Mucosa of descending colon (tissue), 3 donors: ENCODE measurements around the gene ZFP1. TPM values are rescaled to one million over a fixed set of nuclear protein-coding genes. Genes with fewer than 3 reads are reported as not detected.
"Not testable (repeated sequence)": the region's sequence is repeated elsewhere in the genome, so short reads cannot be mapped to it uniquely, and the experiment has no call there.

Experiments used
- ATAC-seq: fragments of 200-7000 bp; cut with Tn5 transposase; one replicate; pipeline ENCODE4 v1.9.1; 2020; ENCODE audit warnings: mild to moderate bottlenecking, moderate library complexity
- DNase-seq, 3 donors: peaks; one replicate each; pipeline ENCODE4 v3.0.0-alpha.2; 2020
- H3K36me3 ChIP-seq: fragments of 200-600 bp; one replicate; pipeline ENCODE4 v1.8.0; 2021; ENCODE audit warnings: low read depth, mild to moderate bottlenecking
- H3K4me1 ChIP-seq: fragments of 200-600 bp; one replicate; pipeline ENCODE4 v1.8.0; 2021; ENCODE audit warnings: low read depth, mild to moderate bottlenecking
- H3K4me3 ChIP-seq: fragments of 200-600 bp; one replicate; pipeline ENCODE4 v1.8.0; 2021; ENCODE audit warnings: mild to moderate bottlenecking
- H3K9me3 ChIP-seq: fragments of 200-600 bp; one replicate; pipeline ENCODE4 v1.8.0; 2021; ENCODE audit warnings: mild to moderate bottlenecking
- CTCF ChIP-seq: fragments of 200-600 bp; IDR thresholded peaks from one replicate; pipeline ENCODE4 v1.8.0; 2022; ENCODE audit warnings: antibody characterized with exemption, mild to moderate bottlenecking
- intact Hi-C, 2 donors: fragments of 100-400 bp; cut with DNase I in 1 of 2; cut with micrococcal nuclease in 1 of 2; formaldehyde crosslinking; loops; one replicate each; pipeline versions ENCODE4 v1.11.0 to v1.11.1; 2022; cut with DNase I, micrococcal nuclease
- total RNA-seq, 3 donors: library from RNA; stranded (reverse); fragmentation: NEBNext Ultra II Directional in 2 of 3; extraction: Animal tissue kit (Norgen Biotek cat#: 25700) in 2 of 3; gene quantifications; one replicate each; pipeline versions ENCODE4 v1.2.1 to v1.2.4, GENCODE V29; 2021 to 2023
- donor health status: DM: no; HTN: no; CAD: no; lungs with moderate emphysema.
- donor health status: DM: no; HTN: no; CAD: no.
- donor health status: DM: no; HTN: yes; CAD: no.

Gene ZFP1
- total RNA-seq, 3 donors from 2014 or later: 5.6 to 17.0 (median 6.9) TPM

DNA sequence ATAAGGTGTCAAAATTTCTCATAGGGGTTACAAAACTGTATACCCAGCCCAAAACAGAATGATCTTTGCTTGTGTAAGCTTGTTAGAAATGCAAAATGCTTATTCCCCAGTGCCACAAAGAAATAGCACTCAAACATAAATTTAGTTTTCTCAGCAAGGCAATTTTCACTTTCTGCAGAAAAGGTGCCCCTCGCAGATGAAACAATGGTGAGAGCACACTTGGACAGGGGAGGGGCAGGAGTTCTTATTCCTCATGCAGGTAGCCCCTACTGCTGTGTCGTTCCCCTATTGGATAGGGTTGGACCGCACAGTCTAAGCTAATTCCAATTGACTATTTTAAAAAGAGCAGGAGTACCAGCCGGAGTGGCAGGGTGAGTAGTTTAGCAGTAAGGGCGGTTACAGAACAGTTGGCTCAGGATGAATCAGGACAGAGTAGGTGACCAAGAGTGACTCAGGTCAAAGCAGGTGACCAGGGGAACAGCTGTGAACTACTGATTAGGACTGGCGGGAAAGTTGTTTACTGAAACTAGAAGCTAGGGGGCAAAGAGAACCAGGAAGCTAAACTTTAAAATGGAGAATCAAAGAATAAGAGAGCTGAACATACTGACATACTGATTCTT, 26.3 kb upstream of the ZFP1 start:
- peaks cover 15% of the 10 kb centered on the region for H3K9me3 ChIP-seq
- no peak for DNase-seq
- intact Hi-C loops: no loop called here
- no peak for TF ChIP-seq CTCF
- H3K36me3 ChIP-seq: no peaks in the 10 kb centered on the region
- no peak for ATAC-seq
- peaks cover 8% of the 10 kb centered on the region for H3K4me1 ChIP-seq
- H3K4me3 ChIP-seq: no peak overlapping the region

- Histone ChIP-seq H3K4me3 (no peak overlapping the region), H3K36me3 (no peaks in the 10 kb centered on the region), H3K9me3 (peaks cover 17% of the 10 kb centered on the region), H3K4me1 (peaks cover 8% of the 10 kb centered on the region)
- ATAC-seq (no peak), DNase-seq (no peak)
- intact Hi-C loops: no loop called here
- TF ChIP-seq CTCF: no peak
Observed at GRCh38 chr16:75122609-75123008, 25.7 kb upstream of the ZFP1 start.

DNA sequence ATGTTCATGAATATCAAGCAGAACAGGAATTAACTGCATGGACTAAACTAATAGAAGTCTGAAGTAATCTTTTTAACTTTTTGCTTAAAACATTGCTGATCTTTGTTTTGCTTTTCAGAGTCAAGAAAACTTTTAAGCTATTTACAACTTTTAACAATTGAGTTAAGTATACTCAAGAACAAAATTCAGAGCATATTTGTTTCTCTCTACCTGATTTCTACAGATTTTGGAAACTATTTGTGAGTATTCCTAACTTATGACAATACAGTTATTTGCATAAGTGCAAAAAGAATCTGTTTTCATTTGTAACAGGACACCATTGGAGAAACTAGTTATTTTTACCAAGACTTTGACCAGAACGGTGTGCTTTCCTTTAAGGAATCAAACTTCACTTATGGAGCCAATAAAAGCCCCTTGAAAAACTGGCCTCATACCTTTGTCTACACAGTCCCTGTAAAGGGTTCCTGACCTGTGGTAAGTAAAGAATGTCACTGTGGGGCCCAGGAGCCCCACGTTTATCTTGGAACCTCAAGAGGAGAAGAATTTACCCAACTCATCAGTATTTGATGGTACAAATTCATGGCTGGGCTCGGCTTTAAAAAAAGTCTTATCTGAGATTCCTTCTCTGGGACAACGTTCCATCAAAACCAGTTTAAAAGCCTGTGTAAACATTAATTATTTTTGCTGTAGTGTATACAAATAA, 20.5 kb upstream of the ZFP1 start:
- peaks cover 3% of the 10 kb centered on the region for H3K9me3 ChIP-seq
- DNase-seq (no peak), ATAC-seq (no peak)
- no peak overlapping the region for H3K4me3 ChIP-seq
- peaks cover 8% of the 10 kb centered on the region for H3K4me1 ChIP-seq
- intact Hi-C loops: no loop called here
- H3K36me3 ChIP-seq: no peaks in the 10 kb centered on the region
- TF ChIP-seq CTCF: no peak

GRCh38 chr16:75129421-75130149, 18.7 kb upstream of the ZFP1 start:
- DNase-seq, H3K4me3 ChIP-seq, ATAC-seq, H3K36me3 ChIP-seq, H3K4me1 ChIP-seq, H3K9me3 ChIP-seq, intact Hi-C loops: not testable (repeated sequence)

DNA sequence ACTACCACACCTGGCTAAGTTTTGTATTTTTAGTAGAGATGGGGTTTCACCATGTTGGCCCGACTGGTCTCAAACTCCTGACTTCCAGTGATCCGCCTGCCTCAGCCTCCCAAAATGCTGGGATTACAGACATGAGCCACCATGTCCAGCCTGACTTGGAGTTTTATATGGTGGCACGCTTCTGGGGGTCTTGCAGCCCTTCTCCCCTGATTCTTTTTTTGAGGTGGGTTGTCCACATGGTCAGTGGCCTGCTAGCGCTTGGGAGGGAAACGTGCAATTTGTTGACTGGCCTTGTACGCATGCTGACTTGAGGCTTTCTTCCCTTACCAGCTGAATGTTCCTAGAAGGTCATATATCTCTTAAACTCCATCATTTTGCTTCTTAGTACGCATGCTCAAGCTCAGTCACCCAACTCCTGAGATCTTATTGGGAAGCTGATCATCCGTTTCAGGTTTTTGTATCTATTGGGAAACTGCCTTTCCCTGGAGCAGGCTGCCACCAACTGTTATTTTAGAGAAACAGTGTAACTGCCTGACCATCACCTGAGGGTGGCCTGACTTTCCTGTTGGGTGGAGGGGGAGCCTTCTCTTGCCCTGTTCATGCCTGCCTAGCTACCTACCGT, 18.1 kb upstream of the ZFP1 start:
- no peak for TF ChIP-seq CTCF
- no peak for DNase-seq
- H3K36me3 ChIP-seq: no peaks in the 10 kb centered on the region
- H3K4me1 ChIP-seq: peaks cover 8% of the 10 kb centered on the region
- peaks cover 3% of the 10 kb centered on the region for H3K9me3 ChIP-seq
- no peak for ATAC-seq
- intact Hi-C loops: no loop called here
- no peak overlapping the region for H3K4me3 ChIP-seq

DNA sequence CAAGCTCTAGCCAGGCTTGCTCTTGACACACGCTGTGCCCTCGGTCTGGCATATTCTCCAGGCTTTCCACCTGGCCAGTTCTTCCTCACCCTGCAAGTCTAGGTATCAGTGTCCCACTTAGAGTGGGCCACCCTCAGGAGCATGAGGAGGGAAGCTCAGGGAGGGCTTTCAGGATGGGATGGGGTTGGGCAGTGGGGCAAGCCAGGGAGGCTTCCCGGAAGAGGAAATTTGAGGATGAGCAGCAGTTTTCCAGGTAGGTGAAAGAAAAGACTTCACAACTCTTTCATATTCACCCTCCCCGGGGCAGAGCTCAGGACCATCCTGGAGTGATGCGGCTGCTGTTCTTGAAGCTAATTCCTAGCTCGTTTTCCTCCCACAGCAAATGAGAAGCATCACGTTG, 17.2 kb upstream of the ZFP1 start:
- no peak for DNase-seq
- no peak for ATAC-seq
- H3K9me3 ChIP-seq: peaks cover 3% of the 10 kb centered on the region
- H3K36me3 ChIP-seq: no peaks in the 10 kb centered on the region
- H3K4me1 ChIP-seq: peaks cover 8% of the 10 kb centered on the region
- no peak overlapping the region for H3K4me3 ChIP-seq
- intact Hi-C loops: no loop called here
- TF ChIP-seq CTCF: no peak
